ENCODE results near the gene NAP1L1.

NAP1L1 gene

DNA sequence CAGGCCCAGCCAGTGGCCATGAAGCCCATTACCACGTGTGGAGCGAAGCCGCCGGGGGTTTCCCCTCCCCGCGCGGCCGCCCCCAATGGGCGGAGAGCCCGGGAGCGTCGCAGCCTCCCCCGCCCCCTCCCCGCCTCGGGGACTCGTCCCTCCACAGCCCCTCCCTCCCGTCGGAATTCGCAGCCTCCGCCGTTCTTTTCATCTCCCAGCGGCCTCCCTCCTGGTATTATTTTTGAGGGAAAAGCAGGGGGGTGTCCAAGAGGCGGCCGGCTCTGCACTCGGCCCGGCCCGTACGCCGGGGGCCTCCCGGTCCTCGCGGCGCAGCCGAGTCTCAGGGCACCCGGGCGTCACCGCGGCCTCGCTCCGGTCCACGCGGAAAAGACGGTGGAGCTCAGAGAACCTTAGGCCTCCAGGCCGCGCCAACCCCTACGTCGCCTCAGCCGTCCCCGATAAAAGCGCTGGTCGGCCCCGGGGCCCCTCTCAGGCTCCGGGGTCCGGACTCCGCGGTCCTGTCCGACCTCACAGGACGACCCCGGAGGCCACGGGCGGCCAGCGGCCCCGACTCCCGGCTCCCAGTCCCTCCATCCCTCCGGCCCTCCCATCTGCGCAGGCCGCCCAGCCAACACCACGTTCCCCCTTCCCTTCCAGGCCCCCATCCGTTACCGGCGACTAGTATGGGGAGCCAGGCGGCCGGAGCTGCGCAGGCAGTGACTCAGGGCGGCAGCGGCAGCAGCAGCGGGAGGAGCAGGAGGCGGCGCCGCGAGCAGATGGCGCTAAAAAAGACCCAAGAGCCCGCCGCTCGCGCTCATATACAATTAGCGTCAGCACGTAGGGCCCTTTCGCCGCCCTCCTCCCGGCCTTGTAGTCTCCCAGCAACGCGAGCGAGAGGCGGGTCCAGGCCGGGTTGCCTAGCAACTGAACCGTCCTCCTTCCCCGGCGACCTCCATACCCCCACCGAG, at the start of gene NAP1L1:
Gene NAP1L1, minus strand, starts transcription at position 782 of the 959 bp plus-strand sequence. CDS start 10,466 bp downstream, outside the sequence.
- DNase-seq, result peak; percentile 97 to 98

DNA sequence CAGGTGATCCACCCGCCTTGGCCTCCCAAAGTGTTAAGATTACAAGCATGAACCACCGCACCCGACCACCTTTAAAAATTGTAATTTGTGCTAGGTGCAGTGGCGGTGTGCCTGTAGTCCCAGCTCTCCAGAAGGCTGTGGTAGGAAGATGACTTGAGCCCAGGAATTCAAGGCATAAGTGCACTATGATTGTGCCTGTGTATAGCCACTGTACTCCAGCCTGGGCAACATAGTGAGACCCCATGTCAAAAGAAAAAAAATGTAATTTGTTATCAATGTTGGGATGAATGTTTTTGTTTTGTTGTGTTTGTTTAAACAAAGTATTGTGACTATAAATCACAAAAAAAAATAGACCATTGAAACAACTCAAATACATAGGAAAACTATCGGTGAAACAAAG, 43.1 kb upstream of the NAP1L1 start:
- no peak for DNase-seq

DNA sequence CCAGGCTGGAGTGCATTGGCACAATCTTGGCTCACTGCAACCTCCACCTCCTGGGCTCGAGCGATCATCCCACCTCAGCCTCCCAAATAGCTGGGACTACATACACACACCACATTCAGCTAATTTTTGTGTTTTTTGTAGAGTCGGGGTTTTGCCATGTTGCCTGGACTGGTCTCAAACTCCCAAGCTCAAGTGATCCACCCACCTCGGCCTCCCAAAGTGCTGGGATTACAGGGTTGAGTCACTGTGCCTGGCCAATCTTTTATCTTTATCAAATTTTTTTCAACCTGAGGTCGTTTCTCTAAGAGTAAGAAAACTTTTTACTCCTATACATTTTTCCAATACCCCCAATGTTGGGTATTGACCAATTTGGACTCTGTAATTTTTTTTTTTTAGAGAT, 40.0 kb upstream of the NAP1L1 start:
- DNase-seq, result no peak

DNA sequence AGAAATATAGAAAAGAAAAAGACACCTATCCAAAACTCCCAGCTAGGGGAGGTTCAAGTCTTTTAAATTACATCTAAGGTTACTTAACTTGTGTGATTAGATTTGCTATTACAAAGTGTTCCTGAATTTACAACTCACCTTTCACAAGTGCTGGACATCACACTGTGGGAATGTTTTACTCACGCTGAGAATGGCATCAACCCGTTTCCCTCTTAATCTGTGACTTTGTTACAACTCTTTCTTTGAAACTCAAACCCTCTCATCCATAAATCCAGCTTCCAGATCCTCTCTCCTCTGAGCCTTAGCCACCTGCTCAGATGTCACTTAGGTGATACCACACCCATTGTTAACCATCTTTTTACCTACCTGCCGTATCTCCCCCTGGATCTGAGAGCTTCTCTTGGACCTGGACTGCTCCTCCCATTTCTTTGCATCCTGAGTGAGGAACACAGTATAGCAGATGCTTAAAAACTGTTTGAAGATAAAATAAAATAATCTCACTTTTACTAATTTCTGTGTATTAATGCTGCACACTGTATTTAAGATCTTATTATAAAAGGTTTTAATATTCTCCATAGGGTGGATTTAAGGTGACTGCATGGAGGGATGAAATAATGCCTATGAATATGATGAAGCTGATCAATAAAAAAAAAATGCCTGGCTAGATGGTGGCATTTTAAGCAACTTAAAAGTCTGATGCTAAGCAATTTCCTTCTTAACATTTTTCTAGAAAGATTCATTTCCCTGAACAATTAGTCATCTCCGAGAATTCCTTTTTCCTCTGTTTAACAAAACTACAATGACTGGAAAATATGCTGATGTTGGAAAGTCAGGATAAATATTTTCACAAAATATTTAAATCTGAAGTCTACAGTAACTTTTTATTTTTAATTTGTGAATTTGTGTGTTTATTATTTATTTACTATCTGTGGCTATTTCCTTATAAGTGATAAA, 39.1 kb upstream of the NAP1L1 start:
- no peak for DNase-seq

DNA sequence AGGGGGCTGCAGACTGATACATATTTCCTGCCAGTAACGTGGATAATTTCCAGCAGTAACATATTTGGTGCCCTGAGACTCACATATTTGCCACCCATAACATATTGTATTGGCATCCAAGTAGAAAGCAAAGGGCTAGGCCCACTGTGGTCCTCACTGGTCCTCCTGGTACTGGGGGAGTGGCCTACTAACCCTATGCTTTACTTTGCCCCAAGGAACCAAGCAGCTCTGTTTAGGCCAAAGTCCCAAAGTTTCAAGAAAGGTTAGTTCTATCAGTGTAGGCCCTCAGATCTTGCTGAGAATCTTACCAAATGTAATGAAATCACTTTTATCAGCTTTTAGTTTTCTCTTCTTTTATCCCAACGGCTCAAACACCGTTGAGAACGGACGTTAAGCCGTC, 35.4 kb upstream of the NAP1L1 start:
- no peak for DNase-seq

DNA sequence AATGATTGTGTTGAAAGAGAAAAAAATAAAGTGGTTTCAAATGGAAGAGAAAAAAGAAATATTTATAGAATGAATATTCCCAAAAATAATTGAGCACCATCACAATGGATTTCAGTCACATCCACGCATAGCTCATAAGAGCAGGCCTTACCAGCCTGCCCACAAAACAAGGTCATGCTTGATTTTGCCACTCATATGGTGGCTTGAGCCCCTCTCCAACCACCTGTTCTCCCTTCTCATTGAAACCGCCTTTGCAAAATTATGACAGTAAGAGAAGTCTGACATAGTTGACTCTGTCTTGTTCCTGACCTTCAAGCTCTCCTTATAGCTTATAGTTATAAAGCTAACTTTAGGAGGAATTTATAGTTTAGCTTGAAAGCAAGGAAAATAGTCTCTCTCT, 33.3 kb upstream of the NAP1L1 start:
- DNase-seq, result no peak

GRCh38 chr12:76117067-76117691, 32.7 kb upstream of the NAP1L1 start:
- DNase-seq, result no peak

GRCh38 chr12:76113800-76114757, 29.6 kb upstream of the NAP1L1 start:
- DNase-seq, result no peak

GRCh38 chr12:76111209-76111749, 26.8 kb upstream of the NAP1L1 start:
- no peak for DNase-seq

DNA sequence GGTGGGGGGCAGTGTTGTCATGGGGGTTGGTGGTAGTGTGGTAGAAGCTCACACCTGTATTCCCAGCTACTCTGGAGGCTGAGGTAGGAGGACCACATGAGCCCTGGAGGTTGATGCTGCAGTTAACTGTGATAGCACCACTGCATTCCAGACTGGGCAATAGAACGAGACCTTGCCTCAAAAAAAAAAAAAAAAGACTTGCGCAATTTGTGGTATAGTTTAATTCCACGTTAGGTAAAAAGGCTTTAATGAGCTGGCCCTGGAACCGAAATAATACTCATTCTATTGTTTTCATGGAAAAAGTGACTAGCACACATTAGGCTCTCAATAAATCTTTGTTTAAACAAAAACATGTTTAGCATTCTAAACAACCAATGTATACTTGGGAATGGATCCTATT, 25.4 kb upstream of the NAP1L1 start:
- no peak for DNase-seq

DNA sequence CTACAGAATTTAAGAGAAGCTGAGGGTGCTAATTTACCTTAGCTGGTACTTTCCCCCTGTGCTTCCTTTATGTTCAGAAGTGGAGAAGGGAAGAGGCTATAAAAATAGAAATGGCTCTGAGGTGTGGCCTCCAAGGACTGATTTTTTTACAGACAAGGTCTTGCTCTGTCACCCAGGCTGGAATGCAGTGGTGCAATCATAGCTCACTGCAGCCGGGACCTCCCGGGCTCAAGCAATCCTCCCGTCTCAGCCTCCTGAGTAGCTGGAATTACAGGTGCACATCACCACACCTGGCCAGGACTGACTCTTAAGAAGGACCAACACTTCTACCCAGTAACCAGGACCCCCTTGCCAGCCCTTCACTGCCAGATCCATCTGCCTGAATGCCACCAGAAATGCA, 23.9 kb upstream of the NAP1L1 start:
- no peak for DNase-seq

GRCh38 chr12:76106631-76107030, 22.1 kb upstream of the NAP1L1 start:
- no peak for DNase-seq

DNA sequence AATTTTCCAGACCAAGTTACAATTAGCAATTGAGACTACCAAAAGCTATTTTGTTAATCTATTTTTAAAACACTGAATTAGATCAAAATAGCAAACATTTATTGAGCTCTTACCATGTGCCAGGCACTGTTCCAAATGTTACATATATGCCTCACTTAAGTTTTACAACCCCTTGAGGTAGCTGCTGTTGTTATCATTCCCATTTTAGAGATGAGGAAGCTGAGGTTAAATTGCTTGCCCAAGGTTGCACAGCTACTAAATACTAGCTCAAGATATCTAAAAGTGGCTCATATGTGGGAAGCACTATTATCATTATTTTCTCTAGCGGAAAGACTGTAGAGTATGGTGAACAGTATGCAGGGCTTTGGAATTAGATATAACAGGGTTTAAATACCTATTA, 19.5 kb upstream of the NAP1L1 start:
- no peak for DNase-seq

DNA sequence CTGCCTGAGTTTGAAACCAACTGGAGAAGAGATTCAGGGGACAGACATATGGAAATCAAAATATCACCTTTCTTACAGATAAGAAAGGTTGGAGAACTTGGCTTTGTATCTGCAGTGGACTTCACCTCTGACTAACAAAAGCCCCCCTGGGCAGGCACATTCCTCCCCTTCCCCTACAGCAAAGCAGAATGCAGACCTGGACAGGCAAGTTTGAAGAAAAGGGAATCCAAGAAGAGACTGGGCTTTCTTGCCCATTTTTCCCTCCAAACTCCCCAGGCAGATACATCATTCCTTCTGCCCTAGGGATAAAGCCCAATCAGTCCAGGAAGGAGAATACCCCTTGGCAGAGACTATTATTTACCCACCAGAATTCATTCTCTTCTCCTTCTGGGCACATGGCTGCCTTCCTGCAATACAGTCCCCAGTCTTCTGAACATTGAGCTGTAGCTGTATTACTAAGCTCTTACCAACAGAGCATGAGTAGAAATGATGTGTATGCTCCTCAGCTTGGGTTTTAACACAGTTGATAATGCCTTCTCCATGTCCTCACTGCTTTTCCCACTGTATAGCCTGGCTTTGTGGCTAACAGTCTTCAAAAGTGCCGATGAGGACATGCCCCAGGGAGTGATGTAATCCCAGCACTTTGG, 17.4 kb upstream of the NAP1L1 start:
- no peak for DNase-seq

DNA sequence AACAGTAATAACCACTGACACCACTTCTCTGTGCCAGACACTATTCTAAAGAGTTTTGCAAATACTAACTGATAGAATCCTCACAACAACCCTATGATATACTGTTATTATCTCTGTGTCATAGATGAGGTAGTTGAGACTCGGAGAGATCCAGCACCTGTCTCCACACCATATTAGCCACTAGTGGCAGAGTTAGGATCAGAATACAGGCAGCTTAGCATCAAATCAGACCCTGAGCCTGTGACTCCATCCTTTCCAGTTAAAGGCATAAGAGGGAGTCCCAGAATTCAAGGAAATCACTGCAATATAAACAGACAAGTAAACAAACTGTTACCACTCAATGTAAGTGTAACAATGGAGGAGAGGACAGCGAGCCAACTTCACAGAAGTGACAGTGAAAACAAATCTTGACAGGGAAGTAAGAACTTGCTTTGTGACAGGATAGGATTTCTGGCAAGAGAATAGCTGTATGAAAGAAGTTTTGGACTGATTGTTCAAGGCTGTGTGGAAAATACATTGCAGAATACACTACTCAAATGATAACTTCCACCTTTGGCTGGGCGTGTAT, 11.7 kb upstream of the NAP1L1 start:
- no peak for DNase-seq

DNA sequence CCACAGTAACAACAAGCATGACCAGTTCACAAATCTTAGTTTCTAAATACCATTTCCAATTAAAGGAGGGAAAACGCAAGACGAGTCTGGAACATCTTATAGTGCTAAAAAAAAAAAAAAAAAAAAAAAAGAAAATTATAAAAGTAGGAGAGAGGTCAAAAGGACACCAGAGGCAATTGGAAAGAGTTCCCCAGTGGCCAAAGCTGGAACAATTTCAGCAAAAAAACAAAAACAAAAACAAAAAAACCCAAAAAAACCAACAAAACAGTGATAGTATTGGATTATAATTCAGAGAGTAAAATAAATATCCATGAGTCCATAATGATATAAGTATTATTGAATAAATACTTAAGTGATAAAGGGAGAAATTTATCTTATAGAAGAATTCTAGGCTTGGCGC, 10.3 kb upstream of the NAP1L1 start:
- DNase-seq, result no peak

- no peak for DNase-seq
Observed at GRCh38 chr12:76091246-76091754, 6.8 kb upstream of the NAP1L1 start.

DNA sequence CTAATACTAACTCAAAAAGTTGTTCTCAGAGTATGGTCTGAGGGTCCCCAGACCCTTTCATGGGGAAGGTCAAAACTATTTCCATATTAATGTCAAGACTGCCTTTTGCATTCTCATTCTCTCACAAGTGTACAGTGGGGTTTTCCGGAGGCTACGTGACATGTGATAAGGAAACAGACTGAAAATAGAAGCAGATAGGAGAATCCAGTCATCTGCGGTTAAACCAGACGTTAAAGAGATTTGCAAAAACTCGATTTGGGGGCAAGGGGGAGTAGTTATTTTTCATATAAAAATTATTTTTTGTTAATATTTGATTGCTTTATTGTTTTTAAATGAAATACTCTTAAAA, 1.0 kb upstream of the NAP1L1 start:
- DNase-seq, result peak in 1 of 2 experiments; percentile 37

DNA sequence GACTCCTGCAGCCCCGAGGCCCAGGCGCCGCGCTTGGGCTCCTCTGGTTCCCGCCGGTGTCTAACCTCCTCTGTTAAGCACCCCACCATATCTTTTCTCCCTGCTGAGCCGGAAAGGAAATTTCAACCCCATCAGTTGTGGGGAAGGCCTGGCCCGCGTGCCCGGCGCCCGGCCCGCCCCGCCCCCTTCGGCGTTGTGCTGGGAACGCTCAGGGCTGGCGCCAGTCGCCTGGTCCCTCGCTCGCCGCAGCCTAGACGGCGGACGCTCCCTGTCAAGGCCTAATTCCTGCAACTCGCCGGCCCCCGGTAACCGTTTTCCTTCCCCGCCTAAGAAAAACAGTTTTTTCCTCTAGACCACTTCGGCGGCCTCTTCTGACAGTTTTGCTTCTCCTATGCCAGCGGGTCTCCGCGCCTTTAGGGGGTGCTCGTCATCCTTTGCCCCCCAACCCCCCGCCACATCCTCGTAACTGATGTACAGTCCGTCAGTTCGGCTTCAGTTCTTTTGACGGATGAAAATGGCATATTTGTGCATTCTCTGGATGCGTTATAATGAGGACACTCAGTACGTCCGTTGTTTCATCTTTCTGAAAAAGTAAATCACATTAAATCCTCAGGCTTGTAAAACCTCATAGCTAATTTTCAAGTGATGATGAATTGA, 506 bp upstream of the NAP1L1 start:
- no peak for DNase-seq
